PC-9 (cell line): ENCODE results near the gene OTUD1. TPM values are rescaled to one million over a fixed set of nuclear protein-coding genes. Genes with fewer than 3 reads are reported as not detected.

Experiments
- BruUV-seq: library from RNA; stranded (reverse); fragments of 400-500 nt; replicated peaks from 2 replicates; lab custom pipeline; 2021; lab: Mats Ljungman, UMichigan
- CTCF ChIA-PET: fragments of 300-600 bp; sonication (Branson Sonifier 250); formaldehyde crosslinking; loops from one replicate; lab custom pipeline; 2022; ENCODE audit warnings: antibody characterized with exemption; lab: Charles Lee
- POLR2A ChIA-PET: fragments of 300-600 bp; sonication (Branson Sonifier 250); formaldehyde crosslinking; loops from one replicate; lab custom pipeline; 2022; ENCODE audit warnings: antibody characterized with exemption; ENCODE audit not compliant: unreplicated experiment; lab: Charles Lee
- DNase-seq, 2 experiments: peaks; one replicate each; pipeline versions ENCODE4 v3.0.0 to v3.0.0-alpha.2; 2015 to 2022; ENCODE audit warnings: mixed read lengths in 1 of 2
- H2AFZ ChIP-seq: fragments of 200-600 bp; sonication (generic); 2 replicates; pipeline ENCODE4 v1.8.1; 2017; ENCODE audit warnings: antibody characterized with exemption
- H3F3A ChIP-seq: fragments of 200-600 bp; sonication (generic); 2 replicates; pipeline ENCODE4 v1.8.1; 2017; ENCODE audit warnings: antibody characterized with exemption, mild to moderate bottlenecking, low read depth; ENCODE audit not compliant: insufficient read depth
- H3K27ac ChIP-seq: fragments of 200-600 bp; sonication (generic); 2 replicates; pipeline ENCODE4 v1.6.1; 2016; ENCODE audit warnings: mixed run types
- H3K27me3 ChIP-seq: fragments of 200-600 bp; sonication (generic); 2 replicates; pipeline ENCODE4 v1.6.1; 2016; ENCODE audit warnings: low read depth, mixed run types; ENCODE audit not compliant: insufficient read depth
- H3K36me3 ChIP-seq: fragments of 200-600 bp; sonication (generic); 2 replicates; pipeline ENCODE4 v1.6.1; 2016; ENCODE audit warnings: low read depth, mixed run types
- H3K4me1 ChIP-seq: fragments of 200-600 bp; sonication (generic); replicated peaks from 2 replicates; pipeline ENCODE4 v1.6.1; 2016; ENCODE audit warnings: mixed run types; ENCODE audit not compliant: insufficient read depth
- H3K4me2 ChIP-seq: fragments of 200-600 bp; sonication (generic); 2 replicates; pipeline ENCODE4 v1.6.1; 2017; ENCODE audit warnings: mixed run types
- H3K4me3 ChIP-seq: fragments of 200-600 bp; sonication (generic); 2 replicates; pipeline ENCODE4 v1.6.1; 2016; ENCODE audit warnings: mixed run types
- H3K79me2 ChIP-seq: fragments of 200-600 bp; sonication (generic); 2 replicates; pipeline ENCODE4 v1.6.1; 2017; ENCODE audit warnings: low read depth, mixed run types
- H3K9me2 ChIP-seq: fragments of 200-600 bp; sonication (generic); 2 replicates; pipeline ENCODE4 v1.8.1; 2017; ENCODE audit warnings: mild to moderate bottlenecking; ENCODE audit not compliant: insufficient read depth
- H3K9me3 ChIP-seq: fragments of 200-600 bp; sonication (generic); 2 replicates; pipeline ENCODE4 v1.8.1; 2016; ENCODE audit warnings: low read depth; ENCODE audit not compliant: insufficient read depth
- H4K20me1 ChIP-seq: fragments of 200-600 bp; sonication (generic); 2 replicates; pipeline ENCODE4 v1.8.1; 2017; ENCODE audit not compliant: insufficient read depth
- CTCF ChIP-seq: fragments of 200-600 bp; sonication (generic); conservative IDR thresholded peaks from 2 replicates; pipeline ENCODE4 v1.6.1; 2017; ENCODE audit warnings: mixed run types, antibody characterized with exemption, mild to moderate bottlenecking, moderate library complexity
- EZH2 ChIP-seq: fragments of 200-600 bp; sonication (generic); IDR thresholded peaks from 2 replicates; pipeline ENCODE4 v1.8.0; 2017; ENCODE audit warnings: antibody characterized with exemption, low read depth
- intact Hi-C: fragments of 100-400 bp; cut with micrococcal nuclease; formaldehyde crosslinking; loops from one replicate; pipeline ENCODE4 v1.10.0; 2022; ENCODE audit not compliant: unreplicated experiment
- total RNA-seq: library from RNA; stranded (reverse); gene quantifications from 2 replicates; pipeline ENCODE4 v1.2.3, GENCODE V29; 2021

The OTUD1 gene
- total RNA-seq, 1 experiment from 2014 or later = 16.9 TPM

GRCh38 chr10:23467012-23467411, 28.1 kb downstream of the OTUD1 start:
- no peaks in the 10 kb centered on the region for H3K4me1 ChIP-seq
- H2AFZ ChIP-seq = no peak overlapping the region
- H3K9me3 ChIP-seq = no peaks in the 10 kb centered on the region
- intact Hi-C loops = no loop called here
- H3K4me3 ChIP-seq = no peak overlapping the region
- no peak overlapping the region for H3K27ac ChIP-seq
- CTCF ChIA-PET = no interaction called here
- H4K20me1 ChIP-seq = no peaks in the 10 kb centered on the region
- no peaks in the 10 kb centered on the region for H3K79me2 ChIP-seq
- TF ChIP-seq CTCF (no peak), EZH2 (no peak)
- H3K4me2 ChIP-seq = no peak overlapping the region
- BruUV-seq = no TSS peak
- DNase-seq = no peak
- no peaks in the 10 kb centered on the region for H3K36me3 ChIP-seq
- POLR2A ChIA-PET = no interaction called here
- no peaks in the 10 kb centered on the region for H3F3A ChIP-seq
- H3K9me2 ChIP-seq = no peaks in the 10 kb centered on the region
- H3K27me3 ChIP-seq = no peaks in the 10 kb centered on the region

GRCh38 chr10:23467548-23467947, 28.7 kb downstream of the OTUD1 start:
- Histone ChIP-seq H3K27ac (no peak overlapping the region), H3K4me1 (no peaks in the 10 kb centered on the region), H3K79me2 (no peaks in the 10 kb centered on the region), H3K36me3 (no peaks in the 10 kb centered on the region), H3K4me3 (no peak overlapping the region), H3K4me2 (no peak overlapping the region), H2AFZ (no peak overlapping the region), H3K9me2 (no peaks in the 10 kb centered on the region), H4K20me1 (no peaks in the 10 kb centered on the region), H3K27me3 (no peaks in the 10 kb centered on the region), H3F3A (no peaks in the 10 kb centered on the region), H3K9me3 (no peaks in the 10 kb centered on the region)
- ChIA-PET POLR2A (no interaction called here), CTCF (no interaction called here)
- no peak for DNase-seq
- no TSS peak for BruUV-seq
- TF ChIP-seq EZH2 (no peak), CTCF (no peak)
- intact Hi-C loops = no loop called here

- no peaks in the 10 kb centered on the region for H3K27me3 ChIP-seq
- H2AFZ ChIP-seq = no peak overlapping the region
- no peaks in the 10 kb centered on the region for H3K4me1 ChIP-seq
- no peaks in the 10 kb centered on the region for H3K79me2 ChIP-seq
- TF ChIP-seq CTCF = no peak
- no peak for TF ChIP-seq EZH2
- BruUV-seq = no TSS peak
- H3K4me2 ChIP-seq = no peak overlapping the region
- POLR2A ChIA-PET = interaction anchor here (0.6 kb wide), 1 partner anchor 24 kb away, joined by 4 read pairs; no protein-coding TSS in a partner anchor
- CTCF ChIA-PET = no interaction called here
- no peaks in the 10 kb centered on the region for H4K20me1 ChIP-seq
- no peaks in the 10 kb centered on the region for H3F3A ChIP-seq
- no peaks in the 10 kb centered on the region for H3K9me3 ChIP-seq
- no peak overlapping the region for H3K27ac ChIP-seq
- DNase-seq = no peak
- H3K4me3 ChIP-seq = no peak overlapping the region
- intact Hi-C loops = no loop called here
- H3K36me3 ChIP-seq = no peaks in the 10 kb centered on the region
- no peaks in the 10 kb centered on the region for H3K9me2 ChIP-seq
Measured at GRCh38 chr10:23469596-23470237, 30.8 kb downstream of the OTUD1 start.
